ENCODE data around the gene RHBDD2.
"Not testable (repeated sequence)": the region's sequence is repeated elsewhere in the genome, so short reads cannot be mapped to it uniquely, and the experiment has no call there.

Gene RHBDD2

DNA sequence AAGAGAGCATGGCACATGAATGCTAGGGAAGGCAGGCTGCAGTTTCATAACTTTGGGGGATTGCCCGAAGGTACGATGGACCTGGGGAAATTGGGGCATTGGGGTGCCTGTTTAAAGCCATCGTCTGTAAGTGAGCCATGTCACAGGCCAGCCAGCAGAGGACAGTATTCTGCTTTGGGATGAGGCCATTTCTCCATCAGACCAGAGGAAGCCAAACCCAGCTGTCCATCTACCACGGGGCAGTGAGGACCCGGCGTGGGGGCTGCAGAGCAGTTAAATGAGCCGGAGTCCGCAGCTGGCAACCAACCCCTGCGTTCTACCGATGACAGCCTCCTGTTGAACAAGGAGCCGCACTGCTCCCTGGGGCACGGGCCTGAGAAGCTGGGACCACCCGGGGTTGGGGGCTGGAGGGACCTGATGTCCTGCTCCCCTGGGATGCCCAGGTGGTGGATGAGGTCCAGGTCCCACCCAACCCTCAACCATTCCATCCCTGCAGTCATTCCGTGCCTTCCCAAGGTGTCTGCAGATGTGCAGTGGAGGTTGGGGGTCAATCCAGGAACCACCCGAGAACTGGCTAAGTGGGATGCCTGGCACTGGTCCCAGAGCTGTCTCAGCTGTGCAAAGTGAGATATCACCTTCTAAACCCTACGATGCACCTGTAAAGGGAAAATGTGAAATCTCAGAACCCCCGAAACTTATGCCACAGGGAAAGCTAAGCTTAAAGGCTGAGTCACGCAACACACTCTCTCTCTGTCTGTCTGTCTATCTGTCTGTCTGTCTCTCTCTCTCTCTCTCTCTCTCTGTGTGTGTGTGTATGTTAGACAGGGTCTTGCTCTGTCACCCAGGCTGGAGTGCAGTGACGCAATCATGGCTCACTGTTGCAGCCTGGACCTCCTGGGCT is 12.1 kb upstream of the RHBDD2 start:
- no peak for FAIRE-seq

DNA sequence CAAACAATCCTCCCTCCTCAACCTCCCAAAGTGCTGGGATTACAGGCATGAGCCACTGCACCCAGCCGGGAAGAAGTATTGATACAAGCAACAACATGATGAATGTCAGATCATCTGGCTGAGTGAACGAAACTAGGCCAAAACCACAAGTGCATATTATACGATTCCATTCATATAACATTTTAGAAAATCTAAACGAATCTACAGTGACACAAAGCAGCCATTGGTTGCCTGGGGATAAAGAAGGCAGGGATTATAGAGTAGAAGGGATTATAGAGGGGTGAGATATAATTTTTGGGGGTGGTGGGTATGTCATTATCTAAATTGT is 11.5 kb upstream of the RHBDD2 start:
- no peak for FAIRE-seq

- FAIRE-seq, result no peak
These were observed 10.7 kb upstream of the RHBDD2 start for GRCh38 chr7:75868153-75868552.

DNA sequence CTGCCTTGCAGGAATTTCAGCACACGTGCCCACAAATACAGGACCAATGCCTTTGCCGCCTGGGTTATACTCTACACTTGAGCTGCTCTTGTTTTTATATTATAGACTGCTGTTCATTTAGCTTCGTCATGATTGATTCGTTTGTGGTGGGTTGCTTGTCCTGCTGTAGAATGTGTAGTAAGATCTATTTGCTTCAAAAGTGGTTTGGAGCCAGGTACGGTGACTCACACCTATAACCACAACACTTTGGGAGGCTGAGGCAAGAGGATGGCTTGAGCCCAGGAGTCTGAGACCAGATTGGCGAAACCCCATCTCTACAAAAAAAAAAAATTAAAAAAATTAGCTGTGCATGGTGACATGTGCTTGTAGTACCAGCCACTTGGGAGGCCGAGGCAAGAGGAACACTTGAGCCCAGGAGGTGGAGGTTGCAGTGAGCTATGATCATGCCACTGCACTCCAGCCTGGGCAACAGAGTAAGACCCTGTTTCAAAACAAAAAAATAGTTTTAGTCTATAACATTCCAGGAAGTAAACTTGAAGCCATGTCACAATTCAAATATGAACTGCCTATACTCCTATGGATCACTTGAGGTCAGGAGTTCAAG is 9.0 kb upstream of the RHBDD2 start:
- FAIRE-seq, result no peak

- no peak for FAIRE-seq
These were observed 8.2 kb upstream of the RHBDD2 start for GRCh38 chr7:75870557-75871161.

DNA sequence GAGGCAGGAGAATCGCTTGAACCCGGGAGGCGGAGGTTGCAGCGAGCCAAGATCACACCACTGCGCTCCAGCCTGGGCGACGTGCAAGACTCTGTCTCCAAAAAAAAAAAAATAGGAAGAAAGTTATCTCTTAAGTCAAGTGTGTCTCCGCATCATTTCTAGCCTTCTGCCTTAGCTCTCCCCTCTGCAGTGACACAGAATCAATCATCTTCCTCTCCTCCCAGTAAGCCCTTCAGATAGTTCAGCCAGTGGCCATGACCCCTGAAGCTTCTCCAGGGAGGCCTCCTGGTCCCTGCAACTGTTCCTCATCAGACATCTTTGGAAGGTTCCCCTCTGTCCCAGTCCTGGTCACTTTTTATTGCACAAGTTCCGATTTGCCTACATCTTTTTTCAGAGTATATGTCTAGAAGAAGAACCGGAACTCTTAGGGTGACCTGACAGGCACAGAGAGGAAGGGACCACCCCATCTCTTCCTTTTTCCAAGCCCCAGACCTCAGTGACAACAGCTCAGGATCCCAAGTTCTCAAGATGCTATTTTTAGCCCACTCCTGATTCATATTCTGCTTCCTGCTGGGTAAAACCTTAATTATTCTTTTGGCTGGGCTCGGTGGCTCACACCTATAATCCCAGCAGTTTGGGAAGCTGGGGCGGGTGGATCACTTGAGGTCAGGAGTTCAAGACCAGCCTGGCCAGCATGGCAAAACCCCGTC is 6.6 kb upstream of the RHBDD2 start:
- no peak for FAIRE-seq

DNA sequence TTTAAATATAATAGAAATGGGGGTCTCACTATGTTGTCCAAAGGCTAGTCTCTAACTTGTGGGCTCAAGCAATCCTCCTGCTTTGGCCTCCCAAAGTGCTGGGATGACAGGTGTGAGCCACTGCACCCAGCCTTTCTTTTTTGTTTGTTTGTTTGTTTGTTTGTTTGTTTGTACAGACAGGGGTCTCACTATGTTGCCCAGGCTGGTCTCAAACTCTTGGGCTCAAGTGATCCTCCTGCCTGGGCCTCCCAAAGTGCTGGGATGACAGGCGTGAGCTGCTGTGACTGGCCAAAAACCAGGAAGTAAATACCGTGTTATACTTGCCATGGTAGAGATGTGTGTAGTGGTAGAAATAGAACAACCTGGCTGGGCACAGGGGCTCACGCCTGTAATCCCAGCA is 4.7 kb upstream of the RHBDD2 start:
- not testable (repeated sequence) for FAIRE-seq

DNA sequence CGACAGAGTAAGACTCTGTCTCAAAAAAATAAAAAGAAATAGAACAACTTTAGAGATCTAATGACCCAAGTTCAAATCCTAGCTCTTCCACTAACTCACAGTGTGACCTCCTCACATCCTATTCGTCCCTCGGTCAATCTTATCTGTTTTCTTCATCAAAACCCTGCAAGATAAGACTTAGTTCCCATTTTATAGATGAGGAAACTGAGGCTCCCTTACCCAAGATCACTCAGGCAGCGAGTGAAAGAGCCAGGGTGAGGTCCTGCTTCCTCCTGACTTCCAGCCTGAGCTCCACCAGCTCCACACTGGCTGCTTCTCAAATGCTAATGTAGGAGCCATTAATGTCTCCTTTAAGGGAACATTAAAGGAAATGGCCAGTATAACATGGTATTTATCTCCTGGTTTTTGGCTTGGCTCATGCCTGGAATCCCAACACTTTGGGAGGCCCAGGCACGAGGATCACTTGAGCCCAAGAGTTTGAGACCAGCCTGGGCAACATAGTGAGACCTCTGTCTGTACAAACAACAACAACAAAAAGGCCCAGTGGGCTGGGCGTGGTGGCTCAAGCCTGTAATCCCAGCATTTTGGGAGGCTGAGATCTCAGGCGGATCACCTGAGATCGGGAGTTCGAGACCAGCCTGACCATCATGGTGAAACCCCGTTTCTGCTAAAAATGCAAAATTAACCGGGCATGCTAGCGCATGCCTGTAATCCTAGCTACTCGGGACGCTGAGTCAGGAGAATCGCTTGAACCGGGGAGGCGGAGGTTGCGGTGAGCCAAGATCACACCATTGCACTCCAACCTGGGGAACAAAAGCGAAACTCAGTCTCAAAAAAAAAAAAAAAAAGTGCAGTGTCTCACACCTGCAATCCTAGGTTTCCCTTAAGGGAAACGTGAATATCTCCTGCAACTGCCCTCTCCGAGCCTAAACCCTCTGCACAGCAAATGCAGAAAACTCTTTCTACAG is 3.4 kb upstream of the RHBDD2 start:
- no peak for FAIRE-seq

DNA sequence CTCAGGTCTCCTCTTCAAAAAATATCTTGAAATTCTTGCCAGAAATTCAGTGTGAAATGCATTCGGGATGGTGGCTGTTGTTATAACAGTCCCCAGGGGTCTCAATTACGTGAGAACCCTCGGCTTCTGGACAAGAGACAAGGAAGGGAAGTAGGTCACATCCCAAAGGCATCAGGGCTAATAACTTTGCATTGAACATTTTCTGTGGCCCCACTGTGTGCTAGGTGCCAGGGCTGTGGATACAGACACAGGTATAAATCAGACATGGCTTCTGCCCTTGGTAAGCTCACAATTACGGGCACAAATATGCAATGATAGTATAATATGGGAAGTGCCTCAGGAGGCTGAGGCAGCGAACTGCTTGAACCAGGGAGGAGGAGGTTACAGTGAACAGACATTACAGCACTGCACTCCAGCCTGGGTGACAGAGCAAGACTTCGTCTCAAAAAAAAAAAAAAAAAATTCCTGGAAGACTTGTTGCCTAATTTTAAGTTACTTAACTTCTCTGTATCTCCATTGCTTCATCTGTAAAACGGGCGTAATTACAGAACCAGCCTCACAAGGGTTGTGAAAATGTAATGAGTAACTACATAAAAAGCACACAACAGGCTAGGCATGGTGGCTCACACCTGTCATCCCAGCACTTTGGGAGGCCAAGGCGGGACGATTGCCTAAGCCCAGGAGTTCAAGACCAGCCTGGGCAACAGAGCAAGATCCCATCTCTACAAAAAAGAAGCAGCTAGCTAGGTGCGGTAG is 2.5 kb upstream of the RHBDD2 start:
- no peak for FAIRE-seq

GRCh38 chr7:75878312-75878768 is 494 bp upstream of the RHBDD2 start:
- no peak for FAIRE-seq

- FAIRE-seq, result no peak
These were observed 944 bp downstream of the RHBDD2 start for GRCh38 chr7:75879771-75880184.

- no peak for FAIRE-seq
These were observed 1.4 kb downstream of the RHBDD2 start for GRCh38 chr7:75880242-75880641.

DNA sequence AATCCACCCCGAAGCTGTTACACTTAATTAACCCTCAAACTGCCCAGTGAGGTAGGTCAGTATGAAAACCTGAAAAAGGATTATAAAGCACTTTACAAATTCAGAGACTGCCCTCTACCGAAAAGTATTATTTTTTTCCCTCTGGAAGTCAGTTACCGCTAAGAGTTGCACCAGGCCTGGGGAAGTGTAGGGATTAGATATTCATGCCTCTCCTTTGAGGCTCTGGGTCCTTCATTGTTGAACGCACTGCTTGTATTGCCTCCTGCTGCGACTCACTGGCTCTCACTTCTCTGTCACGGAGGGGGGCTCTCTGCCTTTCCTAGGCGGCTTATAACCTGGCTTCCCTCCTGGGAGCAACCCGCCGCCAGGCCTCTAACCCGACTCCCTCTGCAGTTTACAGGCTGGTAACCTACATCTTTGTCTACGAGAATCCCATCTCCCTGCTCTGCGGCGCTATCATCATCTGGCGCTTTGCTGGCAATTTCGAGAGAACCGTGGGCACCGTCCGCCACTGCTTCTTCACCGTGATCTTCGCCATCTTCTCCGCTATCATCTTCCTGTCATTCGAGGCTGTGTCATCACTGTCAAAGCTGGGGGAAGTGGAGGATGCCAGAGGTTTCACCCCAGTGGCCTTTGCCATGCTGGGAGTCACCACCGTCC is 2.7 kb downstream of the RHBDD2 start:
- FAIRE-seq, result no peak

DNA sequence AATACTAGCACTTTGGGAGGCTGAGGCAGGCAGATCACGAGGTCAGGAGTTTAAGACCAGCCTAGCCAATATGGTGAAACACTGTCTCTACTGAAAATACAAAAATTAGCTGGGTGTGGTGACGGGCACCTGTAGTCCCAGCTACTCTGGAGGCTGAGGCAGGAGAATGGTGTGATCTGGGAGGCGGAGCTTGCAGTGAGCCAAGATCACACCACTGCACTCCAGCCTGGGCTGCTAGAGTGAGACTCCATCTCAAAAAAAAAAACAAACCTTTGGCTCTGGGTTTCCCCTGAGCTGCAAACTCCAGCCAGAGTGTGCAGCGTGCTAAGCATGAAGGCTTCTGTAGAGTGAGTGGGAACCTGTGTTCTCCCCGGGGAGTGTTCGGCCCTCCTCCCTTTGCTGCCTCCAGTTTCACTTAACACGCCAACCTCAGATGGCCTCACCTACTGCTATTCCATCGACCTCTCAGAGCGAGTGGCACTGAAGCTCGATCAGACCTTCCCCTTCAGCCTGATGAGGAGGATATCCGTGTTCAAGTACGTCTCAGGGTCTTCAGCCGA is 4.5 kb downstream of the RHBDD2 start:
- not testable (repeated sequence) for FAIRE-seq

DNA sequence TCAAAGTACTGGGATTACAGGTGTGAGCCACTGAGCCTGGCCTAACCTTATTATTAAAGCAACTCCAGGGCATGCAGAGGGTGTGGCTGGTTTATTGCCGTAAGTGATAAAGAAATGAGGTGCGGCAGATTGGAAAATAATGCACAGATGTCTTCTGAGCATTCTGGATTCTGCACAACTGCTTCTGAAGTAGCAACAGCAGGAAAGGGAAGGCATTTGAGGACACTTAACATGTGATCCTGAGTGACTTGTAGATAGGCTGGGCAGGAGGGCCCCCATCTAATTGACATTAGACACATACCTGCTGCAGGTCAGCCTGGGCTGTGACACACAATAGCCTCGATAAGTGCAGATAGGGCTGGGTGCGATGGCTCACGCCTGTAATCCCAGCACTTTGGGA is 5.6 kb downstream of the RHBDD2 start:
- FAIRE-seq, result no peak

GRCh38 chr7:75885036-75885435 is 6.2 kb downstream of the RHBDD2 start:
- FAIRE-seq, result no peak

DNA sequence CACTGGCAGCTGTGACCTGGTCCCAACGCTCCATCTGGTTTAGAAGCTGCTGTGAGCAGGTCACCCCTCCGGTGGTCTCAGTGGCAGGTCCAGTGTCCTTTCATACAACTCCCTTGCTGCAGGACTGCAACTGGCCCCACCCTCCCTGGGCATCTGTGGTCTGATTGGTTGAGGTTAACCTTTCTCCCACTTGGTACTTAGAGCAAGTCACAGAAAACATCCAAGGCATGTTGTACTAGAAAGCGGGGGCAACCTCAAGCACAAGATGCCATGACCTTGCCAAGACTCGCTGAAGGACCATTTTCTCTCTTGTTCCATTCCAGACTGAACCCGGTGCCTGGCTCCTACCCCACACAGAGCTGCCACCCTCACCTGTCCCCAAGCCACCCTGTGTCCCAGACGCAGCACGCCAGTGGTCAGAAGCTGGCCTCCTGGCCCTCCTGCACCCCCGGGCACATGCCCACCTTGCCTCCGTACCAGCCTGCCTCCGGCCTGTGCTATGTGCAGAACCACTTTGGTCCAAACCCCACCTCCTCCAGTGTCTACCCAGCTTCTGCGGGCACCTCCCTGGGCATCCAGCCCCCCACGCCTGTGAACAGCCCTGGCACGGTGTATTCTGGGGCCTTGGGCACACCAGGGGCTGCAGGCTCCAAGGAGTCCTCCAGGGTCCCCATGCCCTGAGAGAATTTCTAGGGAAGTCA is 9.0 kb downstream of the RHBDD2 start:
- no peak for FAIRE-seq

DNA sequence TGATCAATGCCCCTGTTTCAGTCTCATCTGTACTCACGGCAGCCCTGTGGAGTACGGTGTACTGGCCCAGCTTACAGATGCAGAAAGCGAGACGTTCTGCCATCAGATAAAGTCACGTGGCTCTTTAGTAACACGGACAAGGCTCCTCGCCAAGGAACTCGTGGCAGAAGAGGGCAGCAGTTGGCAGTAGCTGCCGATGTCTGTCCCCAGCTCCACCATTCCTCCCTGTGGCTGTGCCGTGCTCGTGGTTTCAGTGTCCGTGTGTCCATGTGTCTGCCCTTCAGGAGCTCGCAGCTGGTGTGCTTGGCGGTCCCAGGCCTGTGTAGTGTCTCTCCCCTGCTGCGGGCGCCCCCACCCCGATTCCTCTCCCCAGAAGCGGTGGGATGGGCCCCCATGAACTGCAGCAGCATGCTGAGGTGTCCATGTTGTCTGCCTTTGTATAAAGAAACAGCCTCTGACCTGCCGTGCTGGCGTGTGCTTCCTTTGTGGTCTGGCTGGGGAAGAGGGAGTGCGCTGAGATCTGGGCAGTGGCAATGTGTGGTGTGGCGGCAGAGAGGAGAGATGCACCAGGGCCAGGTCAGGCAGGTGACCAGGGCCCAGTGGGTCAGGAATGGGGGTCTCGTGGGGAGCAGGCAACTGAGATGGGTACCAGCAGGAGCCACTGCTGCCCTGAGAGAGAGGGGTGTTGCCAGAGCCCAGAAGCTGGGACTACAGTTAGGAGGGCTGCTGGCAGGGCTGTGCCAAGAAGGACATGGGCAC is 9.8 kb downstream of the RHBDD2 start:
- FAIRE-seq, result no peak

- no peak for FAIRE-seq
These were observed 10.5 kb downstream of the RHBDD2 start for GRCh38 chr7:75889223-75889825.

Measured in G401.6 (cell line).